GM18909 (cell line): Measurements from ENCODE around the gene FSIP1.

Experiments used
- ATAC-seq: cut with Tn5 transposase; IDR thresholded peaks from one replicate; pipeline ENCODE4 v1.9.1; 2021; ENCODE audit warnings: mild to moderate bottlenecking; ENCODE audit not compliant: unreplicated experiment, poor library complexity

The FSIP1 gene

GRCh38 chr15:39654304-39654703 lies 128.3 kb downstream of the FSIP1 start:
- no peak for ATAC-seq

DNA sequence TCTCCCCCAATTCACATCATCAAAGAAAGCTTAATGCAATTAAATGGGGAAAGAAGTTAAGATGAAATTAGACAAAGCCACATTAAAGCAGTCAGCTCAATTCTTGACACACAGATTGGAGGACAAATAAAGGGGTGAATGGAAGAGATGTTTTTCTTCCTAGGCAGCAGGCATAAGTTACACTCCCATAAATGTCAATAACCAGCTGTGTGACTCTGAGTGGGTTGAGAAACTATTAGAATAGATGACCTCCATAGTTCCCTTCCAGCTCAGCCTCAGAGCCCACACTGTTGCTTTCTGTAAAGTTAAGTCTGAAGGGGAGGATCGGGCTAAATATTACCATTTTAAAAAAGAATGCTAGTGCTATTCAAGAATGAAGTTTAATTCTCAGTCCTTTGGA lies 130.8 kb downstream of the FSIP1 start:
- no peak for ATAC-seq

DNA sequence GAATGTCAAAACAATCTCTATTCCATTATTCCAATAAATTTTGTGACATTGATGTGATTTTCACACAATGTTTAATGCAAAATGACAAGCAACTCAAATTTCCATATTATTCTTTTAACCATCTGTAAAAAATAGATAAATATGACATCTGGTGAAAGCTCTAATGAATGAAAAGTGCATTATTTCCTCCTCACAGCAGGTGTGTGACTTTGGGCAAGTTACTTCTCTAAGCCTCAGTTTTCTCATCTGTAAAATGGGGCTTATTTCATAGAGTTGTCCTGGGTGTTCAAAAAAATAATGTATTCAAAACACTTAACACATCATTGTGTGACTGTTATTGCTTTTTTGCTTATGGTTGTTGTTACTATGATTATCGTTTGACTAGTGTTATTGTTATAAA lies 131.3 kb downstream of the FSIP1 start:
- no peak for ATAC-seq

GRCh38 chr15:39649757-39650156 lies 132.9 kb downstream of the FSIP1 start:
- ATAC-seq = no peak

DNA sequence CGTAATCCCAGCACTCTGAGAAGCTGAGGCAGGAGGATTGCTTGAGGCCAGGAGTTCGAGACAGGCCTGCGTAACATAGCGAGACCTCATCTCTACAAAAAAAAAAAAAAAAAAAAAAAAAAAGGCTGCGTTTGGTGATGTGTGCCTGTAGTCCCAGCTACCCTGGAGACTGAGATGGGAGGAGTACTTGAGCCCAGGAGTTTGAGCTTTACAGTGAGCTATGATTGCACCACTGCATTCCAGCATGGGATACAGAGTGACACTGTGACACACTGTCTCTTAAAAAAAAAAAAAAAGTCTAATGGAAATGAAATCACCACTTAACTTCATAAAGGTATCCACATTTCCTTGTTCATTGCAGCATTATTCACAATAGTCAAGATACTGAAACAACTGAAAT lies 136.2 kb downstream of the FSIP1 start:
- ATAC-seq = no peak

GRCh38 chr15:39645976-39646257 lies 136.7 kb downstream of the FSIP1 start:
- ATAC-seq = no peak

DNA sequence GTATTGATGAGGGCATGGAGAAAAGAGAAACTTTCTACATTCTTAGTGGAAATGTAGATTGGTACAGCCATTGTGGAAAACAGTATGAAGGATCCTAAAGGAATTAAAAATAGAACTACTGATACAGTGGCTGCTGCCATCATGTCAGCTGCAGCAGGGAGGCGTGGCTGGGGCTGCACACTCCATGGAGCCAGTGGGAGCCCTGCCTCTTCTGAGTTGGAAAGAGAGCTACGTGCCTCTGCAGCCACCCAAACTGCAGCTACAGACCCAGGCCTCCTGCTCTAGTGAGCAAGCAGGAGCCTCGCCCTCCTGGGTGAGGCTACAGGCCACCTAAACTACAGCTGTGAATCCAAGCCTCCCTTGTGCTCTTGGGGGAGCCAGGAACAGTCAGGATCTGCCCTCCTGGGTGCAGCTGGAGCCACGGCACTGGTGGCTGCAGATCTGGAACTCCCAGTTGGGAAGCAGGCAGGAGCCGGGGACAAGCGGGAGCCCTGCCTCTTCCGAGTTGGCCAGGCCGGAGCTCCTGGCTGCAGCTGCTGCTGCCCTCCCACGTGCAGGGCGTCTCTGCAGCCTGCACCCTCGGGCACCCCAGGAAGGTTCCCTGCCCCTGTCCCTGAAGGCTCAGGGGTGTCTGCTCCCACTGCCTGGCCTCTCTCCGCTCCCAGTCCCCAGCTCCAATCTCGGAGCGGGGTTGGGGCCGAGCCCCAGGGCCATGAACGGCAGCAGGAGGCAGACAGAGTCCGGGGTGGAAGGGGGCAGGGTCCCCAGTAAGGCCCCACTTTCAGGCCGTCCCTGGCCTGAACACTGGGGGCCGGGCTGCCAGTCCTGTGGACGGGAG lies 137.3 kb downstream of the FSIP1 start:
- no peak for ATAC-seq

GRCh38 chr15:39644136-39644535 lies 138.5 kb downstream of the FSIP1 start:
- no peak for ATAC-seq

DNA sequence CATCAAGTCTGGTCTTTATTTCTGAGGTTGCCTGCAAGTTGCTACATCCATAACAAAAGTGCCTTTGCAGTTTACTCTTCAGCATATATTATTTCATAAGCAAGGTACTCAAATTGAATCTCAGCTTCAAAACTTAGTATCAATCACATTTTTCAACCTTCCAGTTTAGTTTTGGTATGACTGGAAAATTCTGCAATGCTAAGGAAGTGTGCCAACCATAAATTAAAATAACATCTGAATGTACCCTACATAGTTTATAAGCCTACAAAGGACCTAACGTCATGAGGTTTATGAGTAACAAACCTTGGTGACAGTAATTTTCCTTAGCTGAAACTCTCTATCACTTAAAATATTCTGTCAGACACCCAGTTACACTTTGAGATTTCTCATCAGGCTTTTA lies 138.9 kb downstream of the FSIP1 start:
- ATAC-seq = no peak

DNA sequence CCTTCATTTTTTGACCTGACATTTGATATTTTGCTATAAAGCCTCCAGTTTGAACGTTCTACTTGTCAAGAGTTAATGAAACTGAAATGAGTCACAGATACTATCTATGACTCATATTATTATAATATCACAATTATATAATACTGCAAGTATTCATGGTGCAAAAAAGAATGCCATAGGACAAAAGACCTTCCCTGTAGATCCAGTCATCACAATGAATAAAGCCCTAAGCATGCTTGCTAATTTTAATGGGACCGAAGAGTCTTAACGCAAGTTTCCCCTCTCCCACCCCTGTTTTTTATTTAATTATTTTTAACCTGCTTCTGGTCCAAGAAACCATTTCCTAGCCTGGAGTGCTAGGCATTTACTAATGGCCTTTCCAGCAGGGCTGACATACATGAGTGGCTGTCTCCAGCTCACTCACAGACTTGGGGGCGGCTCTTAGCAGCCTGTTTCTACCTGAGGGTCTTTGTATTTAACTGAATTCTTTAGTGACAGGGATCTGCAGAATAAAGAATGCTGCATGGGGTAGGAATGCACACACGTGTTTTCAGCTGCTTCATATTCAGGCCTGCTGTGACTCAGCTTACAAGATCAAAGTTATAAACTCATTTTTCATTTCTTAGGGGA lies 140.5 kb downstream of the FSIP1 start:
- ATAC-seq = no peak

GRCh38 chr15:39641191-39641889 lies 141.3 kb downstream of the FSIP1 start:
- no peak for ATAC-seq

DNA sequence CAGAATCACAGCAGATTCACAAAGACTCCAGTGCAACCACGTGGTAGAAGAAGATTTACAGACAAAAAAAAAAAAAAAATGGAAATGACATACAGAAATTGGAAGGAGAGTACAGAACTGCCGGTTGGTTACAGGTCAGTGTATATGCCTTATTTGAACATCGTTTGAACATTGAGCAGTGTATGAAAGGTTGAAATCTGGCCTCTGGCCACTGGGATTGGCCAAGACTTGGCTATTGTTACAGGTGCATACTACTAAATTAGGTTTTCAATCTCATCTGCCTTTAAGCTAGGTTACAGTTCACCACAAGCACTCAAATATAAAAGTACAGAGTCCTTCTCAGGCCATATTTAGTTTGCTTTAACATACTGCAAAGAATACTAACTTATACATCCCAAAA lies 142.0 kb downstream of the FSIP1 start:
- no peak for ATAC-seq

DNA sequence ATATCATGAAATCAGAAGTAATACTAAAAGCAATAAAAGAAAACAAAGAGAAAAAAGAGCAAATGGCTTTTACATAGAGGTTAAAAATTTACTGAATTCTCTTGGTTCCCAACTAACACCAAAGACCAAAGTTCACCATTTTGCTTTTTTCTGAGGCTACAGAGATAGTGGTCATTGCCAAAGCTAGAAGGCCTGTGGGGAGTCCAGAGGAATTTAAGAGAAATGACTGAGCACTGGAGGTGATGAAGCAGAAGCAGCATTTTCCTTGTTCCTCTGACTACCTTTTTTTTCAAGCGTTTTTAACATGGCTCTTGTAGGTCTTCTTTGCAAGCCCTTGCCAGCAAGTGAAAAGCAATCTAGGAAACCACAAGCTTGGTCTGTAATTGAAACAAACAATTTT lies 143.6 kb downstream of the FSIP1 start:
- ATAC-seq = no peak

DNA sequence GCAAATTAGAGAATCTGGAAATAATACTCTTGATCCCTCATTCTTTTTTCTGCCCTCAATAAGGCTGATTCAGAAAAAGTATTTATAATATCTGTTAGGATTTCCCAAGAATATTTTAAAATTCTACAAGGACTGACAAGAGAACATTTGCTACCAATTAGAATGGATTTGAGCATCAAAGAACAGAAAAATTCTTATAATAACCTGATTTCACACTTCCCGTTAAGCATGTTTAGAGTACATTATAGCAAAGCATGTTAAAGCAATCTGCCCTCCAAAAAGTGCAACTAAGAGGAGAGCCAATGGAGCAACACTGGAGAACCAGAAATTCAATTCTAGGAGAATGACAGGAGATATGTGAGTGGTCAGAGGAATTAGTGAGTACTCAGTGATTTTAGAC lies 144.6 kb downstream of the FSIP1 start:
- no peak for ATAC-seq

- no peak for ATAC-seq
Measured at GRCh38 chr15:39631357-39631756, 151.3 kb downstream of the FSIP1 start.

DNA sequence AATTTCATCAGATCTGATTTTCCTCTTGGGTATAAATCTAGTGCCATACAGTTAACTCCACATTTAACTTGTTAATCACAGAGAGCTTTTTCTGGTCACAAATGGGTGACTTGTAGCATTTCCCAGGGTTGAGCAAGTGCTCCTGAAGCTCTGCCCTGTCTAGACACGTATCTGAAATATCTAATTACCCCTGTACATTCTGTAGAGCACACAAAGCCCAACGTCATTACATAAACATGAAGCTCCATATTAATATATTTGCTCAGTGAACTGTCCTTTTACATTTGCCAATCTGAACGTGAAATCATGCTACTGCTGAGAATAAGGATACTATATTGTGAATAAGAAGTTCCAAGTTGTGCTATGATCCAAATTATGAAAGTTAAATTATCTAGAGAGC lies 152.7 kb downstream of the FSIP1 start:
- no peak for ATAC-seq

DNA sequence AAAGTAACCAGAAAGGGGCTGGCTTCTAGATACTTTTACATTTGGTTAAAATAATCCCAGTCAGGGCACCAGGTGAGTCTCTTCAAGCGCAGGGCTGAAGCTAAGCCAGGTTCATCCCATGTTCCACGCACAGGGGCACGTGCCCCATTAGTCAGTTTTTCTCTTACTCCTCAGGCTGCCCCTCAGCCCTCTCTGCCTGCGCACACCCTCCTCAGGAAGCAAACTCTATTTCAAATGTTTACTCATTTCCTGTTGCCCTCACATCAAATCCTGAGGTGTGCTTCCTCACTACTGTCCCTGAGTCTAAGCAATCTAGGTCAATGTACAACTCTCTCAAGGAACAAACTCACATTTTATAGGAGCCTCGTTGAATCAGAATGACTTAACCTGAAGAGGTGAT lies 153.3 kb downstream of the FSIP1 start:
- no peak for ATAC-seq

- no peak for ATAC-seq
Measured at GRCh38 chr15:39628546-39629257, 153.9 kb downstream of the FSIP1 start.

DNA sequence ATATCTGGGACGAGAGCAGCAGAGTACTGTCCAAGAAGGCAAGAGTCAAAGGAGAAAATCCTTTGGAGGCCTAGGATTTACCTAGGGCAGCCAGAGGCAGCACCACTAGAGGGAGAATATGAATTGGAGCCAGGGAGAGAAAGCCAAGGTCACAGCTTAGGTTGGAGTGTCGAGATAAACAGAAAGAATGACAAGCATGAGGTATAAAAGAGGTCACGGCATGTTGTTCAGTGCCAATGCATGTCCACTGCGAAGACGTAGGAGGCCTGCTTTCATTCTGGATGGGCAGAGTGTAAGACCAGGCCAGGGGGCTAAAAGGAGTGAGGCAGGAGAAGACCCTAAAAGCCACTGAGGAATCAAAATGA lies 154.5 kb downstream of the FSIP1 start:
- ATAC-seq = no peak

DNA sequence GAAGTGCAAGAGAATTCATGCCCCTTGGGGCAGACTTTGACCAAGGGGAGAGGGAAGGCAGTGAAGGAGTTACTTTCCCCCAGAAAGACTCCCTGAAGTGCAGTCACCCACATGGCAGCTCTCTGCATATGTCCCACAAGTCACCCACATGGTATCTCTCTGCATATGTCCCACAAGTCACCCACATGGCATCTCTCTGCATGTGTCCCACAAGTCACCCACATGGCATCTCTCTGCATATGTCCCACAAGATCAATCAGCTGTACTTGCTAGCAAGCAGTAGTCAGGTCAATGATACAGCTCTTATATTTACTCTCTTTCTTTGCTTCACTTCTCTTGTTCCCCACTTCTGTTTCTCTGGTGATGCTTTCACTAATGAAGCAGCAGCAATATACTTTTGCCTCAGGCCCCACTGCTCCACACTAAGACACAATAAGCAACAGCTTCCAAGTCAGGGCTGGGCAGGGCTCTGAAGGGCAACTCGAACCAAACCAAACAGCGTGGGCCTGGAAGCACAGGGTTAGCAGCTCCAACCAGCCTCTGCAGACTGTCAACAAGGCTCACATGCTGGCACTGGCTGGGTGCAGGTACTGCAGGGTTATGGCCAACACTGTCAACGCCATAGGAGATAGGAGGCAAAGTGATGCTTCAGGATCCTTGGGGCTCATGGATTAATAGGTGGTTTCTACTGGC lies 155.0 kb downstream of the FSIP1 start:
- ATAC-seq = no peak

- ATAC-seq = no peak
Measured at GRCh38 chr15:39625856-39626255, 156.8 kb downstream of the FSIP1 start.
